Gastroesophageal sphincter (tissue), 4 donors: ENCODE results near the gene SLC26A6. TPM values are rescaled to one million over a fixed set of nuclear protein-coding genes. Genes with fewer than 3 reads are reported as not detected.

Experiments used
- ATAC-seq: fragments of 150-250 bp; one replicate; pipeline ENCODE4 v1.9.1; 2016; ENCODE audit warnings: mild to moderate bottlenecking, moderate library complexity
- H3K27ac ChIP-seq, 4 donors: fragments of 200-600 bp; sonication (generic) in 3 of 4; 1 replicate in 3 of 4; 2 replicates in 1 of 4; pipeline ENCODE4 v1.5.1; 2016 to 2019
- H3K27me3 ChIP-seq: fragments of 200-600 bp; sonication (generic); one replicate; pipeline ENCODE4 v1.5.1; 2019
- H3K36me3 ChIP-seq, 2 donors: fragments of 200-600 bp; sonication (generic); one replicate each; pipeline ENCODE4 v1.5.1; 2019; ENCODE audit warnings: control low read depth in 1 of 2
- H3K4me1 ChIP-seq, 3 donors: fragments of 200-600 bp; sonication (generic); 1 replicate in 2 of 3; 2 replicates in 1 of 3; pipeline ENCODE4 v1.5.1; 2016 to 2019; ENCODE audit warnings: control low read depth in 2 of 3
- H3K4me3 ChIP-seq, 2 donors: fragments of 200-600 bp; sonication (generic); one replicate each; pipeline ENCODE4 v1.5.1; 2019; ENCODE audit warnings: mild to moderate bottlenecking in 1 of 2, moderate library complexity in 1 of 2
- H3K9me3 ChIP-seq, 3 donors: fragments of 200-600 bp; sonication (generic); one replicate each; pipeline ENCODE4 v1.5.1; 2017 to 2019; ENCODE audit warnings: control low read depth in 2 of 3
- CTCF ChIP-seq, 4 experiments: fragments of 200-600 bp in 2 of 4; fragments of 450-650 bp in 2 of 4; sonication (generic) in 1 of 4; IDR thresholded peaks; one replicate each; pipeline ENCODE4 v1.5.1; 2017 to 2019; ENCODE audit warnings: antibody characterized with exemption in 4 of 4, mild to moderate bottlenecking in 2 of 4, moderate library complexity in 2 of 4
- EP300 ChIP-seq: sonication (generic); formaldehyde crosslinking; IDR thresholded peaks from one replicate; pipeline ENCODE4 v1.6.1; 2017; ENCODE audit warnings: antibody characterized with exemption, mild to moderate bottlenecking
- POLR2A ChIP-seq, 2 donors: fragments of 450-650 bp; IDR thresholded peaks; one replicate each; pipeline ENCODE4 v1.6.1; 2017; ENCODE audit warnings: antibody characterized with exemption in 2 of 2, mild to moderate bottlenecking in 2 of 2, moderate library complexity in 1 of 2
- POLR2AphosphoS5 ChIP-seq: sonication (generic); formaldehyde crosslinking; IDR thresholded peaks from one replicate; pipeline ENCODE4 v1.6.1; 2017; ENCODE audit warnings: antibody characterized with exemption
- WGBS, 2 donors: methylation state at CpG; one replicate each; pipeline ENCODE4 v1.1.5; 2018; ENCODE audit warnings: low coverage in 1 of 2; 5-methylcytosine and 5-hydroxymethylcytosine counted together
- total RNA-seq, 4 donors: library from RNA; depleted of rRNA; stranded (reverse); fragments of >200 nt; gene quantifications; one replicate each; pipeline ENCODE4 v1.1.0, GENCODE V29; 2016

The SLC26A6 gene
- total RNA-seq, 4 donors from 2014 or later, result 7.4 to 21.8 (median 10.7) TPM

GRCh38 chr3:48630833-48631232 is 4.4 kb downstream of the SLC26A6 start:
- Histone ChIP-seq H3K4me3 (no peak overlapping the region), H3K27ac (no peak overlapping the region), H3K27me3 (no peaks in the 10 kb centered on the region), H3K9me3 (no peaks in the 10 kb centered on the region), H3K36me3 (peaks cover 0 to 76% of the 10 kb centered on the region in 2 donors), H3K4me1 (peaks cover 0 to 15% (median 11%) of the 10 kb centered on the region in 3 donors)
- no peak for ATAC-seq
- no peak for TF ChIP-seq POLR2AphosphoS5
- TF ChIP-seq POLR2A (IDR thresholded peaks at IDR 0.05), result no peak
- TF ChIP-seq CTCF (IDR thresholded peaks at IDR 0.05), result no peak
- TF ChIP-seq EP300, result no peak
- 82 to 83% methylated on average over 3 to 5 of the region's 12 CpGs for WGBS, 2 donors

- Histone ChIP-seq H3K27me3 (no peaks in the 10 kb centered on the region), H3K4me3 (no peak overlapping the region), H3K9me3 (no peaks in the 10 kb centered on the region), H3K36me3 (peaks cover 0 to 80% of the 10 kb centered on the region in 2 donors), H3K27ac (no peak overlapping the region), H3K4me1 (peaks cover 0 to 14% (median 10%) of the 10 kb centered on the region in 3 donors)
- no peak for TF ChIP-seq POLR2A (IDR thresholded peaks at IDR 0.05)
- TF ChIP-seq EP300, result no peak
- no peak for TF ChIP-seq POLR2AphosphoS5
- WGBS, 2 donors, result 72 to 90% methylated on average over 2 to 3 of the region's 8 CpGs
- ATAC-seq, result no peak
These were observed 4.9 kb downstream of the SLC26A6 start for GRCh38 chr3:48630407-48630806.

- WGBS, 2 donors, result 90% methylated on average over 3 of the region's 12 CpGs; no CpG with 5 or more reads in 1 of the 2 donors
- H3K9me3 ChIP-seq, result no peaks in the 10 kb centered on the region
These were observed 5.4 kb downstream of the SLC26A6 start for GRCh38 chr3:48629894-48630293.

GRCh38 chr3:48628277-48629017 is 6.8 kb downstream of the SLC26A6 start:
- Histone ChIP-seq H3K9me3 (no peaks in the 10 kb centered on the region), H3K27ac (no peak overlapping the region), H3K4me1 (no peaks in the 10 kb centered on the region), H3K4me3 (no peak overlapping the region), H3K27me3 (no peaks in the 10 kb centered on the region), H3K36me3 (peaks cover 0 to 87% of the 10 kb centered on the region in 2 donors)
- no peak for ATAC-seq
- TF ChIP-seq POLR2A (IDR thresholded peaks at IDR 0.05) (no peak), CTCF (IDR thresholded peaks at IDR 0.05) (no peak), POLR2AphosphoS5 (no peak), EP300 (no peak)
- 70% methylated on average over 7 of the region's 13 CpGs; no CpG with 5 or more reads in 1 of the 2 donors for WGBS, 2 donors

More at GRCh38 chr3:48629894-48630293, 5.4 kb downstream of the SLC26A6 start:
- ATAC-seq, result no peak
- Histone ChIP-seq H3K4me1 (peaks cover 0 to 12% (median 10%) of the 10 kb centered on the region in 3 donors), H3K27me3 (no peaks in the 10 kb centered on the region), H3K4me3 (no peak overlapping the region), H3K27ac (no peak overlapping the region), H3K36me3 (peaks cover 0 to 85% of the 10 kb centered on the region in 2 donors)
- no peak for TF ChIP-seq POLR2AphosphoS5
- no peak for TF ChIP-seq CTCF (IDR thresholded peaks at IDR 0.05)
- no peak for TF ChIP-seq EP300
- TF ChIP-seq POLR2A (IDR thresholded peaks at IDR 0.05), result no peak

GRCh38 chr3:48625600-48625999 is 9.7 kb downstream of the SLC26A6 start:
- Histone ChIP-seq H3K4me1 (no peaks in the 10 kb centered on the region), H3K27me3 (no peaks in the 10 kb centered on the region), H3K27ac (no peak overlapping the region), H3K36me3 (peaks cover 0 to 59% of the 10 kb centered on the region in 2 donors), H3K9me3 (no peaks in the 10 kb centered on the region), H3K4me3 (no peak overlapping the region)
- ATAC-seq, result peak; percentile 11
- WGBS, 2 donors, result no CpG with 5 or more reads among the region's 6 CpGs
- no peak for TF ChIP-seq POLR2A (IDR thresholded peaks at IDR 0.05)
- no peak for TF ChIP-seq POLR2AphosphoS5
- no peak for TF ChIP-seq CTCF (IDR thresholded peaks at IDR 0.05)
- no peak for TF ChIP-seq EP300
